ENCODE results near the gene A4GALT. TPM values are rescaled to one million over a fixed set of nuclear protein-coding genes. Genes with fewer than 3 reads are reported as not detected.

The A4GALT gene
- total and polyA plus RNA-seq, 7 donors = 1.6 to 51.0 (median 23.5) TPM

GRCh38 chr22:42693055-42693762 lies 27.5 kb downstream of the A4GALT start:
- Histone ChIP-seq H3K36me3 (peaks cover 0 to 32% (median 3%) of the 10 kb centered on the region in 4 donors), H3K27me3 (no peaks in the 10 kb centered on the region), H3K4me1 (peaks cover 0 to 55% (median 53%) of the 10 kb centered on the region in 4 donors), H3K9me3 (no peaks in the 10 kb centered on the region), H3K27ac (peak overlapping the region; percentile 59 to 97 (median 94)), H3K4me3 (no peak overlapping the region)
- DNase-seq = no peak
- intact Hi-C loops (cut with DNase I) = no loop called here
- TF ChIP-seq EP300 (IDR thresholded peaks at IDR 0.05) = no peak
- TF ChIP-seq, protein P1, sequence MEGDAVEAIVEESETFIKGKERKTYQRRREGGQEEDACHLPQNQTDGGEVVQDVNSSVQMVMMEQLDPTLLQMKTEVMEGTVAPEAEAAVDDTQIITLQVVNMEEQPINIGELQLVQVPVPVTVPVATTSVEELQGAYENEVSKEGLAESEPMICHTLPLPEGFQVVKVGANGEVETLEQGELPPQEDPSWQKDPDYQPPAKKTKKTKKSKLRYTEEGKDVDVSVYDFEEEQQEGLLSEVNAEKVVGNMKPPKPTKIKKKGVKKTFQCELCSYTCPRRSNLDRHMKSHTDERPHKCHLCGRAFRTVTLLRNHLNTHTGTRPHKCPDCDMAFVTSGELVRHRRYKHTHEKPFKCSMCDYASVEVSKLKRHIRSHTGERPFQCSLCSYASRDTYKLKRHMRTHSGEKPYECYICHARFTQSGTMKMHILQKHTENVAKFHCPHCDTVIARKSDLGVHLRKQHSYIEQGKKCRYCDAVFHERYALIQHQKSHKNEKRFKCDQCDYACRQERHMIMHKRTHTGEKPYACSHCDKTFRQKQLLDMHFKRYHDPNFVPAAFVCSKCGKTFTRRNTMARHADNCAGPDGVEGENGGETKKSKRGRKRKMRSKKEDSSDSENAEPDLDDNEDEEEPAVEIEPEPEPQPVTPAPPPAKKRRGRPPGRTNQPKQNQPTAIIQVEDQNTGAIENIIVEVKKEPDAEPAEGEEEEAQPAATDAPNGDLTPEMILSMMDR (IDR thresholded peaks at IDR 0.05) = no peak
- no peak for TF ChIP-seq POLR2AphosphoS5 (IDR thresholded peaks at IDR 0.05)
- TF ChIP-seq POLR2A (IDR thresholded peaks at IDR 0.05) = no peak
- 92 to 93% methylated on average over 51 of the region's 51 CpGs for WGBS, 2 donors

- Histone ChIP-seq H3K4me3 (no peak overlapping the region), H3K27ac (peak overlapping the region; percentile 59 to 97 (median 94)), H3K9me3 (no peaks in the 10 kb centered on the region), H3K27me3 (no peaks in the 10 kb centered on the region), H3K4me1 (peaks cover 0 to 55% (median 54%) of the 10 kb centered on the region in 4 donors), H3K36me3 (peaks cover 0 to 32% (median 3%) of the 10 kb centered on the region in 4 donors)
- no peak for TF ChIP-seq EP300 (IDR thresholded peaks at IDR 0.05)
- no peak for TF ChIP-seq POLR2A (IDR thresholded peaks at IDR 0.05)
- TF ChIP-seq POLR2AphosphoS5 (IDR thresholded peaks at IDR 0.05) = no peak
- TF ChIP-seq, protein P1 (IDR thresholded peaks at IDR 0.05) = no peak
- no peak for DNase-seq
- WGBS, 2 donors = 84 to 87% methylated on average over 32 of the region's 32 CpGs
- intact Hi-C loops (cut with DNase I) = no loop called here
Measured at GRCh38 chr22:42692239-42693054, 28.2 kb downstream of the A4GALT start.

GRCh38 chr22:42691440-42691839 lies 29.2 kb downstream of the A4GALT start:
- no peak overlapping the region for H3K4me3 ChIP-seq
- H3K9me3 ChIP-seq = no peaks in the 10 kb centered on the region
- 89 to 90% methylated on average over 10 of the region's 10 CpGs for WGBS, 2 donors
- DNase-seq = no peak
- no peak for TF ChIP-seq POLR2A (IDR thresholded peaks at IDR 0.05)
- no peak for TF ChIP-seq EP300 (IDR thresholded peaks at IDR 0.05)
- H3K36me3 ChIP-seq = peaks cover 0 to 32% (median 3%) of the 10 kb centered on the region in 4 donors
- H3K4me1 ChIP-seq = peaks cover 0 to 57% (median 54%) of the 10 kb centered on the region in 4 donors
- intact Hi-C loops (cut with DNase I) = no loop called here
- H3K27me3 ChIP-seq = no peaks in the 10 kb centered on the region
- H3K27ac ChIP-seq = peak overlapping the region; percentile 59 to 97 (median 94)

DNA sequence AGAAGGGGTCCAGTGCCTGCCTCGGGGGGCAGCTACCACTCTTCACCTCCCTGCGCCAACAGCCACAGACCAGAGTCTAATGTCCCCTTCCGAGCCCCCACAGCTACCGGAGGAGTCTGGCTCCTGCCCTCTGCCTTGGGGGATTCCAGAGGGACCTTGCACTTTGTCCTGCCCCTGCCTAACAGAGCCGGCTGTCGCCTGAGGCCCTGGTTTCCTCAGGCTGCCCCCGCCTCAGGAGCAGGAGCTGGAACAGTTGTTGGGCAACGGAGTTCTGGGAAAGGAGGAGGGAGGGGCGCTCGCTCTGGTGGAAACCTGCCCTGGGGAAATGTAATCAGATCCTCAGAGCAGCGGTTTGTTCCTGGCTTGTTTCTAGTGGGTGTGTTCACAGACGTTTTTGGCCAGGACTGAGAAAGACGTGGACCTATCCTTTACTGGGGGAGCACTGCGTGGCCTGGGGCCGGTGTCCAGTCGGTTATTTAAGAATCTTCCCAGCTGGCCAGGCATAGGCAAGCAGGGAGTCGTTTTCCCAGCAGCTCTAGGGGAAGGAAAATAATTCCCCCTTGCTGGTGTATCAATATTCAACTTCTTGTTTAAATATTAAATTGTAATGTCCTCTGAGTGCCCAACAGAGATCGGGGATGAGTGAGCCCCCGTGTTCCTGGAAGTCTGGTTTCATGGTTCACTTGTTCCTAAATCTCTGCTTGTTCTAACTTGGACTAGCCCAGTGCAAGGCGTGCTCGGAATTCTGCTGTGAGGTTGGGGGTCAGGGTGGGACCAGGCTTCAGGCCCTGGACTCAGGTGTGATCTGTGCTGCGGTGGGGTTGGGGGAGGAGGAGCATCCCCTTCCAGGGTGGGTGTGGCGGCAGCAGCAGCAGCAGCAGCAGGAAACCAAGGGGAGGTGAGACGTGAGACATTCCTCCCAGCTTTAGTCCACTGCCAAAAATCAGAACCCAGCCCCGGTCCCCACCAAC lies 32.1 kb downstream of the A4GALT start:
- peaks cover 0 to 80% (median 76%) of the 10 kb centered on the region in 4 donors for H3K4me1 ChIP-seq
- peak overlapping the region; percentile 88 to 97 (median 94) for H3K27ac ChIP-seq
- H3K9me3 ChIP-seq = no peaks in the 10 kb centered on the region
- 25 to 52% methylated on average over 25 of the region's 25 CpGs for WGBS, 2 donors
- no peak overlapping the region for H3K4me3 ChIP-seq
- H3K36me3 ChIP-seq = peaks cover 0 to 13% (median 3%) of the 10 kb centered on the region in 4 donors
- peak; percentile 98 for DNase-seq
- TF ChIP-seq POLR2A (IDR thresholded peaks at IDR 0.05) (peak; percentile 32), EP300 (IDR thresholded peaks at IDR 0.05) (peak in 3 of 4 donors; percentile 65 to 91 (median 82)), POLR2AphosphoS5 (IDR thresholded peaks at IDR 0.05) (peak; percentile 80 to 95 (median 85))
- TF ChIP-seq, protein P1 (IDR thresholded peaks at IDR 0.05) = no peak
- H3K27me3 ChIP-seq = no peaks in the 10 kb centered on the region
- intact Hi-C loops (cut with DNase I) = no loop called here
